Myocyte (in vitro differentiated cells): Measurements from ENCODE around the gene FLOT2. TPM values are rescaled to one million over a fixed set of nuclear protein-coding genes. Genes with fewer than 3 reads are reported as not detected.
"Not testable (repeated sequence)": the region's sequence is repeated elsewhere in the genome, so short reads cannot be mapped to it uniquely, and the experiment has no call there.

Experiments used
- DNase-seq: peaks from one replicate; pipeline ENCODE4 v3.0.0-alpha.2; 2012; ENCODE audit warnings: low read depth
- total RNA-seq: library from RNA; depleted of rRNA; stranded (reverse); fragments of >200 nt; gene quantifications from 2 replicates; pipeline ENCODE4 v1.2.3, GENCODE V29; 2014

The FLOT2 gene
- total RNA-seq, 1 donor from 2014 or later, result 36.4 TPM

DNA sequence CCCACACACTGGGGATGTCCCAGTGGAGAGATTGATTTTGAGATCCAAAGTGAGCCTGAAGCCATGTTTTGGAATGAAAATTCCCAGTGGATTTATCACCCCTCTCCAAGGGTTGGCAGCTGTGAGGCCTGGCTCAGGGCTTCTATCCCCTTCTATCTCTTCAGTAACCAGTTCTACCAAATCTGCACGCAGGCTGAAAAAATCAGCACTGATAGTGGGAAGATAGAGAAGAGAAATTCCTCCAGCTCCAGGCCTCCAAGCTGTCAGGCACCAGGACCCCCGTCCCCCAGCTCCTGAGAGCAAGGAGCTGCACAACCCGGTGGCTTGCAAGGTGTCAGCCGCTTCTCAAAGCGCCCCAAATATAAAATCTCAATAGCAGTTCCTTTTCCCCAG lies 1.0 kb downstream of the FLOT2 start:
- DNase-seq, result peak; percentile 9

- no peak for DNase-seq
Observed at GRCh38 chr17:28895794-28896447, 1.6 kb downstream of the FLOT2 start.

- not testable (repeated sequence) for DNase-seq
Observed at GRCh38 chr17:28893248-28894183, 4.0 kb downstream of the FLOT2 start.

DNA sequence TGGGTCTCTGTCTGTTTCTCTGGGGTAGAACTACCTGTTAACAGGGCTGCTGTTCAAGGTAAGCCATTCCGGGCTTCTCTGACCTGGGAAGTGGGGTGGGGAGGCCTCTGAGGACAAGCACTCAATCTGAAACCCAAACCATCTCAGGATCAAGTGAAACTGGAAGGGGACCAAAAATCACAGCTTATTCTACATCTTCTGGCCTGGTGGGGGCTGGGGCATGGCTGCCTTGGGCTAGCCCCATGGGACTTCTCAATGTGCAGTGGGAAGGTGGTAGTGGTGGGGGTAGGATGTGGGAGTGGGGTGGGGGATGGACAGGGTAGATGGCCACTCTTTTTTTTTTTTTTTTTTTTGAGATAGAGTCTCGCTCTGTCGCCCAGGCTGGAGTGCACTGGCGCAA lies 5.5 kb downstream of the FLOT2 start:
- no peak for DNase-seq

- no peak for DNase-seq
Observed at GRCh38 chr17:28891201-28891600, 6.3 kb downstream of the FLOT2 start.

- no peak for DNase-seq
Observed at GRCh38 chr17:28889996-28890395, 7.5 kb downstream of the FLOT2 start.

- no peak for DNase-seq
Observed at GRCh38 chr17:28888832-28889231, 8.7 kb downstream of the FLOT2 start.

DNA sequence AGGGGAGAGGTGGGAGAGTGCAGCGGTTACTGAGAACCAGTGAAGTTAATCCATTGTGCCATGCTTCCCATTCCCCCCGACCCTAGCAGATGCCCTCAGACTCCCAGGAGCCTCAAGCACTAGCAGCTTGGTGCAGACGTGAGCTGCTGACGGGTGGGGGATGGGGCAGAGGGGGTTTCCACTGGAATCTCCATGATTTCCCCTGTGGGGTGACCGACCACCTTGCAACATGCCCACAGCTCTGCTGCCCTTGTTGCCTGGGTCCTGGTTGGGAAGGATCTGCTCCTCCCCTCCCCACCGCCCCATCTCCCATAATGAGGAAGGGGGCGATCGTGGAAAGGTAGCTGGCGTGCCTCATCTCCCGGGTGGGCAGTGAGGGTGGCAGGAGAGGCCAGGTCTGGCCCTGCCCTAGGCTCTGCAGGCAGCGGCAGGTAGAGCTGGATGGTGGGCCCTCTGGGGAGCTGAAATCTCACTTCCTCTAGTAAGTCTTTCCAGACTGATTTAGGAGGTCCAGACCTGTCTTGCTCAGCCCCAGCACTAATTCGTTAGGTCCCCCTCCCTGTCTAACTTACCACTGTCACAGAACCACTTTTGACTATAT lies 9.6 kb downstream of the FLOT2 start:
- no peak for DNase-seq

GRCh38 chr17:28885951-28886350 lies 11.6 kb downstream of the FLOT2 start:
- no peak for DNase-seq

- DNase-seq, result no peak
Observed at GRCh38 chr17:28885363-28885762, 12.2 kb downstream of the FLOT2 start.

- DNase-seq, result no peak
Observed at GRCh38 chr17:28883967-28884702, 13.4 kb downstream of the FLOT2 start.

DNA sequence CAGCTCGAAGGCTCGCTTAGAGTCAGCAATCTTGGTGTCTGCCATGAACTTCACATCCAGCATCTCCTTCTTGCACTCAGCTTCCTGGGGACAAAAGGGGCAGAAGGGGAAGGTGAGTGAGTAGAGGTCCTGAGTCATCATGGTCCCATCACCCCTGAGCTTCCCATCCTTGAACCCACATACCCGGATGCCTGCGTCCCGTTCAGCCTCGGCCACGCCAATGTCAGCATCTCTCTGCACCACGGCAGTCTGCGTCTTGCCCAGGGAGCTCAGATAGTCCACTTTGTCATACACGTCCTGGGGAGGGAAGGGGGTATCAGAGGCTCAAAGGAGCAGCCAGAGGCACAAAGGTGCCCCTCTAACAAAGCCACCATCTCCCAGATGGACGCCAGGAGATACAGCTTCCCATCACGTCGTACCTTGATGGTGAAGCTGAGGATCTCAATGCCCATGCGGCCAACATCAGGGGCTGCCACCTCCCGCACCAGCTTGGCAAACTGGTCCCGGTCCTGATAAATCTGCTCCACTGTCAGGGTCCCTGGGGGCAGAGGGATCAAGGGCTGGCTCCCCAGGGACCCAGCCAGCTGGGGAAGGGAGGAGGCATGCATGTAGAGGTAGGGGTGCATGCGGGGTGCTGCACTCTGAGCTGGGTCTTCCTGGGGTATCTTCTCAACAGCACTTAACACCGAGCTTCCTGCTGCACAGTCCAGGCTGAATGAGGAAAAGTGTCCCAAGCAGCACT lies 15.2 kb downstream of the FLOT2 start:
- no peak for DNase-seq

- no peak for DNase-seq
Observed at GRCh38 chr17:28881533-28882056, 15.9 kb downstream of the FLOT2 start.

DNA sequence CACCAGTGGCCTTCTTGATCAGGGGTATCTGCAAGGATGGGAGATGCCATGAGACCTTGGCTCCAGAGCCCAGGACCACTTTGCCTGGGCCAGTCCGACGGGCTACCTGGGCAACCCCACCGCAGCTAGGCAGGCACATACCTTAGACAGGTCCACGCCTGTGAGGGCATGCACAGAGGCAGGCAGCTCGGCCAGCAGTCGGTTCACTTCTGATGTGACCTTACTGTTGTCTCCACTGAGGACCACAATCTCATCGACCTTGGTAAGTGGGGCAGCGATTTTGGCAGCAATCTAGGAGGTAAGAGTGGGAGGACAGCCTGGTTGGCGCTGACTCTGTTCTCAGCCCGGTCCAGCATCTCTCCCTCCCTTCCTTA lies 17.0 kb downstream of the FLOT2 start:
- DNase-seq, result no peak

DNA sequence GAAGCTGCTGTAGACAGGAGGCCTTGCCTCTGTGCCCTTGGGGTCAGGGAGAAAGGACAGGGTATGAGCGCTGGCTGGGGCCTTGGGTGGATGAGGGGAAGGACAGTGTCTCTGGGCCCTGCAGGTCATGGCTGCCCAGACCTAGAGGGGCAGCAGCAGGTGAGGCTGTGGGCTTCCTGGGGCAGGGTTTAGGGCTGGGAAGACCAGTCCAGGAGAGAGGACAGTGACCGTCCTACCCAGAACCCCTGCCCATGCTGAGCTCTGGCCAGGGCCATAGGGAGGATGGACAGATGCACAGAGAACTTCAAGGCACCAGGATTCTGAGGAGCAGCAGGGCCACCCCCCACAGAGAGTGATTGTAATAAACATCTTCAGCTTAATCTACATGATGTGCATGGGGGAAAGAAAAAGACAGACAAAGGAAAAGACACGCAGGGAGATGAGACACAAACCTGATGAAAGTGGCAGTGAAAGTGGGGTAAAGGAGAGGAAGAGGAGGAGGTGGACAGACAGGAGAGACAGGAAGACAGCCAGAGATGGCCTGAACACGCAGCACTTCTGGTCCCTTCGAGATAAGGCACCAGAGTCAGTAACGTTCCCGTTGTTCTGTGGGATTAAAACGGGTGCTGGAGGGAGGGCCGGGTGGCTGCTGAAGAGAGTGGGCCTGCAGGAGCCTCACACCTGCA lies 17.5 kb downstream of the FLOT2 start:
- DNase-seq, result no peak

DNA sequence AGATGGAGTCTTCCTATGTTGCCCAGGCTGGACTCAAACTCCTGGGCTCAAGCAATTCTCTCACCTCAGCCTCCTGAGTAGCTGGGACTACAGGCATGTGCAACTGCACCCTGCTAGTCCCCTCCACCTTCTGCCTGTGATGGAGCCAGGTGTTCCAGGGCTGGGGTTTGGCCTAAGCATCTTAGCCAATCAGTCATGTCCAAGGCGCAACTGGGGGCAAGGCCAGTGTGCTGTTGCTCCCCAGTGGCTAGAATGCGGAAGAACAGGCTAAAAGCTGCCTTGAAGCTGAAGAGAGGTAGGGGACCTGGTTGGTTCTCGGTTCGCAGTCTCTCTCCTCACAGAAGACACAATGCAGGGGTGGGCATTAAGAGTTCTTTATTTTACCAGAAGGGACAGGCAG lies 18.6 kb downstream of the FLOT2 start:
- peak; percentile 39 for DNase-seq

DNA sequence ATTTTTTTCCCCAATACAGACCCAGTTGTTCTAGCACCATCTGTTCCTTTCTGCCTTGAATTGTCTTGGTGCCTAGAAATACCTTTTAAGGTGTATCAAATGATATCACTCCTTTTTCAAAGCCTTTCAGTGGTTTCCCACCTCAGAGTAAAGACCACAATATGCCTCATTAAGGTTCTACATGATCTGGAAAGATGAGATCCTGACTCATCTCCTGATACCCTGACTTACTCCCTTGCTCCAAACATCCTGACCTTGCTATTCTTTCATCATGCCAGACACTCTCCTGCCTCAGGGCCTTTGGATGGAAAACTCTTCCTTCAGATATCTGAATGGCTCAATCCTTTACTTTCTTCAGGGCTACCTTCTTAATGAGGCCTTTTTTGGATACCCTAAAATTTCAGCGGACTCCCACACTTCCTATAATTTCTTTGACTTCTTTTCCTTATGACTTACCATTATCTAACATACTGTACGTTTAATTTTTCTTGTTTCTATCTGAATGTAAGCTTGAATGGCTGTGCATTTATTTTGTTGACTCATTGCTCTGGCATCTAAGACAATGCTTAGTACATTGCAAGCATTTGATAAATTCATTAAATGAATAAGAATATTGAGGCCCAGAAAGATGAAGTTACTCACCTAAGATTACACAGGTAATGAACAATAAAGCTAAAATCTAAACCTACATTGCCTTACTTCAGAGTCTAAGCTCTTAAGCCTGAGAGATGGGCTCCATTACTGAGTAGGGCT lies 19.2 kb downstream of the FLOT2 start:
- no peak for DNase-seq

GRCh38 chr17:28877150-28877711 lies 20.3 kb downstream of the FLOT2 start:
- not testable (repeated sequence) for DNase-seq
